Transverse colon (tissue), 4 donors: ENCODE measurements around the gene MAPK13. TPM values are rescaled to one million over a fixed set of nuclear protein-coding genes. Genes with fewer than 3 reads are reported as not detected.

Experiments used
- DNase-seq: peaks from one replicate; pipeline ENCODE4 v3.0.0-alpha.2; 2019
- H3K27ac ChIP-seq, 4 donors: fragments of 200-600 bp; sonication (generic); 2 replicates each; pipeline ENCODE4 v1.5.1; 2016 to 2018; ENCODE audit warnings: inconsistent platforms in 4 of 4
- H3K27me3 ChIP-seq: fragments of 200-600 bp; sonication (generic); 2 replicates; pipeline ENCODE4 v1.5.1; 2017; ENCODE audit warnings: inconsistent platforms
- H3K36me3 ChIP-seq, 4 donors: fragments of 200-600 bp; sonication (generic); 2 replicates each; pipeline ENCODE4 v1.5.1; 2017 to 2019; ENCODE audit warnings: inconsistent platforms in 4 of 4
- H3K4me1 ChIP-seq, 4 donors: fragments of 200-600 bp; sonication (generic); 2 replicates each; pipeline ENCODE4 v1.5.1; 2017 to 2020; ENCODE audit warnings: inconsistent platforms in 4 of 4
- H3K4me3 ChIP-seq, 4 donors: fragments of 200-600 bp; sonication (generic); 1 replicate in 1 of 4; 2 replicates in 3 of 4; pipeline versions ENCODE4 v1.5.1 to v1.6.1; 2017 to 2019; ENCODE audit warnings: inconsistent platforms in 4 of 4
- H3K9me3 ChIP-seq, 2 donors: fragments of 200-600 bp; sonication (generic); 2 replicates each; pipeline ENCODE4 v1.5.1; 2017 to 2019; ENCODE audit warnings: inconsistent platforms in 2 of 2
- CTCF ChIP-seq, 5 experiments: fragments of 200-600 bp in 3 of 5; fragments of 450-650 bp in 2 of 5; sonication (generic) in 3 of 5; IDR thresholded peaks; 1 replicate in 2 of 5; 2 replicates in 3 of 5; pipeline ENCODE4 v1.5.1; 2016 to 2017; ENCODE audit warnings: antibody characterized with exemption in 5 of 5, inconsistent platforms in 3 of 5, mild to moderate bottlenecking in 2 of 5, moderate library complexity in 1 of 5
- EP300 ChIP-seq: sonication (generic); formaldehyde crosslinking; IDR thresholded peaks from one replicate; pipeline ENCODE4 v1.6.1; 2017; ENCODE audit warnings: antibody characterized with exemption, low read depth
- POLR2A ChIP-seq: fragments of 450-650 bp; IDR thresholded peaks from one replicate; pipeline ENCODE4 v1.6.1; 2016; ENCODE audit warnings: antibody characterized with exemption, mild to moderate bottlenecking, moderate library complexity
- POLR2AphosphoS5 ChIP-seq, 3 donors: sonication (generic); formaldehyde crosslinking; IDR thresholded peaks; one replicate each; pipeline ENCODE4 v1.6.1; 2016; ENCODE audit warnings: antibody characterized with exemption in 3 of 3
- WGBS, 2 donors: methylation state at CpG; one replicate each; pipeline ENCODE4 v1.1.5; 2018; ENCODE audit warnings: low coverage in 1 of 2; 5-methylcytosine and 5-hydroxymethylcytosine counted together
- in situ Hi-C, 4 donors: fragments of 200-750 bp; cut with MboI; loops; one replicate each; pipeline versions ENCODE4 v1.15.0 to v1.15.1; 2017; ENCODE audit warnings: low sequenced_read_pairs in 3 of 4, low pct_ligation_motif_present in 1 of 4, low pct_unique_long_range_greater_than_20kb in 1 of 4
- intact Hi-C: fragments of 100-400 bp; cut with DNase I; formaldehyde crosslinking; loops from one replicate; pipeline ENCODE4 v1.15.1; 2023; ENCODE audit warnings: low total_unique reads
- total RNA-seq, 4 donors: library from RNA; depleted of rRNA; stranded (reverse); fragments of >200 nt; gene quantifications; one replicate each; pipeline ENCODE4 v1.1.0, GENCODE V29; 2016

Gene MAPK13
- total RNA-seq, 4 donors from 2014 or later = 67.7 to 200 (median 146) TPM

DNA sequence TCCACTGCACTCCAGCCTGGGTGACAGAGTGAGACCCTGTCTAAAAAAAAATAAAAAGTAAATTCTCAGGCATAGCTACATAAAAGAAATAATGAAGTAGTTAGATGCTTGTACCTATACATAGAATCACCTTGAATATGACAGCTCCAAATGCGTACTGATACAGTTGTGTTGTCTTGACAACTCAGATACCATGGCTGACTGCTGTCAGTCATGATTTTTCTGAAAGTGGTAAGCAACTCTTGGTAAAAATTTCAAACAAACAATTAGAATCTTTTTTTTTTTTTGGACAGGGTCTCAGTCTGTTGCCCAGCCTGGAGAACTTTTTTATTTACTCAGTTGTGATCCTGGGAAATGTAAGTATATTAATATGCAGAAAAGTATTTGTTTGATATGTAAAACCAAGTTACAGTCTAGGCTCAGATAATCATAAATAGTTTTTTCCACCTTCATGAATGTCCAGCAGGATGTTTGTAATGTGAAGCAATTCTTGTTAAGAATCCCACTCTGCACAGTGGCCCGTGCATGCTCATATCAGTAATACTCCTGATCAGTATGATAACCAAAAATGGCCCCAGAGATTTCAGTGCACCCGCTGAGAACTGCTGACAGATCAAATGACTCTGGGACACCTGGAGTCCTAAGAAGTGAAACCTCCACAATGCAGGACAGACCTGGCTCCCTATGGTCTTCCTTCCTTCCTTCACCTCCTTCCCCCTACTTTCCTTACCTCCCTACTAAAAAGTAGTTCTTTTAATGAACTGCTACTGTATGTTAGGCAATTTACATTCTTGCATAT lies 14.0 kb upstream of the MAPK13 start:
- Histone ChIP-seq H3K4me3 (no peak overlapping the region), H3K36me3 (peaks cover 0 to 3% (median 1%) of the 10 kb centered on the region in 4 donors), H3K9me3 (no peaks in the 10 kb centered on the region), H3K27ac (no peak overlapping the region), H3K27me3 (no peaks in the 10 kb centered on the region), H3K4me1 (peaks cover 10 to 63% (median 19%) of the 10 kb centered on the region in 4 donors)
- in situ Hi-C loops = loop anchor here in 1 of 4 donors (25.0 kb wide), 1 partner anchor 246 kb away; no protein-coding TSS in a partner anchor
- DNase-seq = no peak
- no peak for TF ChIP-seq CTCF (IDR thresholded peaks at IDR 0.05)
- TF ChIP-seq EP300 = no peak
- TF ChIP-seq POLR2AphosphoS5 (IDR thresholded peaks at IDR 0.05) = no peak
- no peak for TF ChIP-seq POLR2A
- 83 to 94% methylated on average over 2 to 3 of the region's 3 CpGs for WGBS, 2 donors
- intact Hi-C loops = no loop called here

- Histone ChIP-seq H3K4me1 (peaks cover 14 to 65% (median 26%) of the 10 kb centered on the region in 4 donors), H3K27ac (no peak overlapping the region), H3K4me3 (no peak overlapping the region), H3K36me3 (peaks cover 0 to 3% (median 0%) of the 10 kb centered on the region in 4 donors), H3K9me3 (no peaks in the 10 kb centered on the region), H3K27me3 (no peaks in the 10 kb centered on the region)
- intact Hi-C loops (no loop called here), in situ Hi-C loops (loop anchor here in 1 of 4 donors (25.0 kb wide), 1 partner anchor 245 kb away; no protein-coding TSS in a partner anchor)
- no peak for DNase-seq
- TF ChIP-seq POLR2A (no peak), EP300 (no peak), POLR2AphosphoS5 (IDR thresholded peaks at IDR 0.05) (no peak), CTCF (IDR thresholded peaks at IDR 0.05) (no peak)
- 100% methylated on average over 2 of the region's 2 CpGs; no CpG with 5 or more reads in 1 of the 2 donors for WGBS, 2 donors
Measured at GRCh38 chr6:36116943-36117342, 13.4 kb upstream of the MAPK13 start.

- peaks cover 14 to 68% (median 27%) of the 10 kb centered on the region in 4 donors for H3K4me1 ChIP-seq
- in situ Hi-C loops = loop anchor here in 1 of 4 donors (25.0 kb wide), 1 partner anchor 244 kb away; no protein-coding TSS in a partner anchor
- WGBS, 2 donors = 92 to 93% methylated on average over 6 to 8 of the region's 8 CpGs
Measured at GRCh38 chr6:36117658-36118549, 12.4 kb upstream of the MAPK13 start.

More at GRCh38 chr6:36117658-36118549, 12.4 kb upstream of the MAPK13 start:
- H3K4me3 ChIP-seq = no peak overlapping the region
- H3K27me3 ChIP-seq = no peaks in the 10 kb centered on the region
- TF ChIP-seq POLR2AphosphoS5 (IDR thresholded peaks at IDR 0.05) (no peak), POLR2A (no peak), CTCF (IDR thresholded peaks at IDR 0.05) (no peak), EP300 (no peak)
- peaks cover 0 to 3% (median 0%) of the 10 kb centered on the region in 4 donors for H3K36me3 ChIP-seq
- DNase-seq = no peak
- no peaks in the 10 kb centered on the region for H3K9me3 ChIP-seq
- intact Hi-C loops = no loop called here
- H3K27ac ChIP-seq = peak overlapping the region in 3 of 4 donors; percentile 19 to 84 (median 19)
